GM12878 (cell line): ENCODE results near the gene SLC5A6. TPM values are rescaled to one million over a fixed set of nuclear protein-coding genes. Genes with fewer than 3 reads are reported as not detected.

Source experiments
- ATAC-seq: fragments of 200-7000 bp; cut with Tn5 transposase; 3 replicates; pipeline ENCODE4 v1.9.1; 2020; ENCODE audit warnings: mild to moderate bottlenecking, moderate library complexity
- BruUV-seq: library from RNA; stranded (reverse); fragments of 400-500 nt; replicated peaks from 2 replicates; lab custom pipeline; 2021; lab: Mats Ljungman, UMichigan
- CTCF ChIA-PET: fragments of 300-600 bp; sonication (Branson Sonifier 250); formaldehyde crosslinking; extraction: SDS; loops from one replicate; lab custom pipeline; 2021; ENCODE audit warnings: inconsistent platforms; lab: Yijun Ruan, JAX
- POLR2A ChIA-PET: fragments of 350-600 bp; formaldehyde crosslinking; extraction: SDS; loops from one replicate; lab custom pipeline; 2021; ENCODE audit warnings: inconsistent platforms; lab: Charles Lee
- RAD21 ChIA-PET: fragments of 300-600 bp; sonication (Branson Sonifier 250); formaldehyde crosslinking; loops from one replicate; lab custom pipeline; 2023; ENCODE audit warnings: antibody characterized with exemption; ENCODE audit not compliant: unreplicated experiment; lab: Charles Lee
- SMC1A ChIA-PET: fragments of 300-600 bp; sonication (Branson Sonifier 250); formaldehyde crosslinking; loops from one replicate; lab custom pipeline; 2023; ENCODE audit not compliant: unreplicated experiment, uncharacterized antibody; lab: Charles Lee
- DNase-seq: peaks from one replicate; pipeline ENCODE4 v3.0.0-alpha.2; 2011; ENCODE audit warnings: low read depth, low spot score
- FAIRE-seq: peaks from 3 replicates; lab custom pipeline; 2011; peaks lifted over from hg19 to GRCh38; lab: Jason Lieb, UNC
- H2AFZ ChIP-seq: 2 replicates; pipeline ENCODE4 v1.6.0; 2011; ENCODE audit warnings: low read depth, low read length, control low read depth; ENCODE audit not compliant: control insufficient read depth
- H3K27ac ChIP-seq: 2 replicates; pipeline ENCODE4 v1.5.1; 2011; ENCODE audit warnings: control low read depth; ENCODE audit not compliant: control insufficient read depth, insufficient read depth
- H3K27me3 ChIP-seq, 2 experiments: replicated peaks in 1 of 2; 2 replicates each; pipeline versions ENCODE4 v1.6.0 to v1.6.1; 2011; ENCODE audit warnings: low read length in 1 of 2; ENCODE audit not compliant: control insufficient read depth in 2 of 2, insufficient read depth in 2 of 2
- H3K36me3 ChIP-seq, 2 experiments: 2 replicates each; pipeline ENCODE4 v1.5.1; 2011; ENCODE audit warnings: low read length in 1 of 2; ENCODE audit not compliant: control insufficient read depth in 2 of 2, insufficient read depth in 2 of 2
- H3K4me1 ChIP-seq: 2 replicates; pipeline ENCODE4 v1.6.1; 2011; ENCODE audit warnings: mild to moderate bottlenecking, low read length, moderate library complexity, mixed read lengths; ENCODE audit not compliant: control insufficient read depth, insufficient read depth
- H3K4me2 ChIP-seq: 2 replicates; pipeline ENCODE4 v1.6.0; 2011; ENCODE audit warnings: control low read depth; ENCODE audit not compliant: control insufficient read depth, insufficient read depth
- H3K4me3 ChIP-seq: fragments of 200-600 bp; sonication (generic); 2 replicates; pipeline ENCODE4 v1.5.1; 2016
- H3K79me2 ChIP-seq: 2 replicates; pipeline ENCODE4 v1.6.0; 2011; ENCODE audit warnings: low read length; ENCODE audit not compliant: control insufficient read depth, insufficient read depth
- H3K9ac ChIP-seq: 2 replicates; pipeline ENCODE4 v1.8.0; 2011; ENCODE audit warnings: low read length, control low read depth, mixed read lengths; ENCODE audit not compliant: control insufficient read depth, insufficient read depth
- H3K9me3 ChIP-seq: replicated peaks from 3 replicates; pipeline ENCODE4 v1.5.1; 2011; ENCODE audit warnings: mild to moderate bottlenecking, low read length; ENCODE audit not compliant: control insufficient read depth, insufficient read depth
- H4K20me1 ChIP-seq: 2 replicates; pipeline ENCODE4 v1.6.0; 2011; ENCODE audit not compliant: control insufficient read depth, insufficient read depth
- BACH1 ChIP-seq: fragments of 450-650 bp; IDR thresholded peaks from 2 replicates; pipeline ENCODE4 v1.6.1; 2017; ENCODE audit warnings: mild to moderate bottlenecking, borderline replicate concordance
- EP300 ChIP-seq, 2 experiments: fragments of 150-350 bp in 1 of 2; IDR thresholded peaks; 2 replicates each; pipeline ENCODE4 v1.6.1; 2011 to 2012; ENCODE audit warnings: low read depth in 2 of 2, low read length in 2 of 2, borderline replicate concordance in 1 of 2, improper control_type of control experiment in 1 of 2, inconsistent platforms in 1 of 2; ENCODE audit not compliant: control insufficient read depth in 1 of 2
- HDAC2 ChIP-seq: fragments of 200-600 bp; sonication (generic); IDR thresholded peaks from 2 replicates; pipeline ENCODE4 v1.6.1; 2017
- MEF2B ChIP-seq: fragments of 450-650 bp; IDR thresholded peaks from 2 replicates; pipeline ENCODE4 v1.6.1; 2018; ENCODE audit warnings: mild to moderate bottlenecking, moderate library complexity; ENCODE audit not compliant: partially characterized antibody, poor library complexity, severe bottlenecking
- RAD21 ChIP-seq: IDR thresholded peaks from 2 replicates; pipeline ENCODE4 v1.6.1; 2011; ENCODE audit warnings: mild to moderate bottlenecking, low read depth, low read length, moderate library complexity; ENCODE audit not compliant: insufficient read depth
- RBBP5 ChIP-seq: fragments of 200-600 bp; sonication (generic); conservative IDR thresholded peaks from 2 replicates; pipeline ENCODE4 v1.6.1; 2016
- RCOR1 ChIP-seq: conservative IDR thresholded peaks from 2 replicates; pipeline ENCODE4 v1.6.1; 2012; ENCODE audit warnings: low read depth, low read length, improper control_type of control experiment
- SMAD1 ChIP-seq: fragments of 450-650 bp; IDR thresholded peaks from 2 replicates; pipeline ENCODE4 v1.6.1; 2018; ENCODE audit warnings: mild to moderate bottlenecking, low read depth; ENCODE audit not compliant: partially characterized antibody
- WGBS: methylation state at CpG from one replicate; pipeline ENCODE4 v1.1.6; 2016; ENCODE audit warnings: low lambda C conversion rate; ENCODE audit not compliant: insufficient replicate concordance, insufficient coverage; ENCODE audit errors: missing lambda C conversion rate; 5-methylcytosine and 5-hydroxymethylcytosine counted together
- in situ Hi-C: fragments of 300-500 bp; cut with MboI; formaldehyde crosslinking; loops from 9 replicates; pipeline ENCODE4 v1.14.3; 2018; ENCODE audit warnings: mixed read lengths
- intact Hi-C: fragments of 100-400 bp; cut with micrococcal nuclease; formaldehyde crosslinking; loops from one replicate; pipeline ENCODE4 v1.14.2; 2022; ENCODE audit not compliant: unreplicated experiment
- polyA plus RNA-seq, 11 experiments: library from polyadenylated mRNA; depleted of rRNA in 4 of 11; unstranded in 6 of 11; stranded (reverse) in 5 of 11; fragments of >200 nt; fragmentation: Nextera tagmentation in 4 of 11; fragmentation: Illumina TruSeq in 1 of 11; extraction: Ambion mirVana in 4 of 11; extraction: Trizol in 1 of 11; gene quantifications; 1 replicate in 1 of 11; 2 replicates in 10 of 11; pipeline versions ENCODE4 v1.2.1 to v1.2.3, GENCODE V29; 2011 to 2016; ENCODE audit warnings: inconsistent platforms in 2 of 11, missing spikeins in 2 of 11, low read depth in 1 of 11
- total RNA-seq, 4 experiments: library from RNA; depleted of rRNA in 3 of 4; stranded (reverse); fragments of >200 nt in 3 of 4; fragmentation: Illumina TruSeq in 1 of 4; extraction: Trizol in 1 of 4; gene quantifications; 2 replicates each; pipeline versions ENCODE4 v1.2.1 to v1.2.3, GENCODE V29; 2013 to 2021
- TF ChIP-seq, protein P1 (sequence below): fragments of 450-650 bp; IDR thresholded peaks from 2 replicates; pipeline ENCODE4 v1.6.1; 2017; ENCODE audit warnings: mild to moderate bottlenecking
- TF ChIP-seq, protein P2 (sequence below): IDR thresholded peaks from 2 replicates; pipeline ENCODE4 v1.6.1; 2011; ENCODE audit warnings: borderline replicate concordance, low read depth, mild to moderate bottlenecking, moderate library complexity, mixed read lengths, low read length; ENCODE audit not compliant: insufficient read depth; ENCODE audit errors: extremely low read length
- TF ChIP-seq, protein P3 (sequence below): IDR thresholded peaks from 2 replicates; pipeline ENCODE4 v1.6.1; 2012; ENCODE audit warnings: low read depth, low read length, improper control_type of control experiment
- TF ChIP-seq, protein P4 (sequence below): fragments of 450-650 bp; IDR thresholded peaks from 2 replicates; pipeline ENCODE4 v1.6.1; 2017; ENCODE audit warnings: borderline replicate concordance
- TF ChIP-seq, protein P5 (sequence below), 3 experiments: IDR thresholded peaks in 2 of 3; conservative IDR thresholded peaks in 1 of 3; 2 replicates each; pipeline ENCODE4 v1.5.1; 2011; ENCODE audit warnings: low read depth in 3 of 3, low read length in 3 of 3, mild to moderate bottlenecking in 3 of 3, control low read depth in 2 of 3, moderate library complexity in 2 of 3, inconsistent platforms in 1 of 3, mixed read lengths in 1 of 3; ENCODE audit not compliant: control insufficient read depth in 2 of 3, insufficient read depth in 1 of 3; ENCODE audit errors: extremely low read depth in 1 of 3

Gene SLC5A6
- total and polyA plus RNA-seq, 10 of the 15 experiments (the other 5 are each of a cell fraction or from before 2014, with no cell fraction given), result 13.1 to 101 (median 55.3) TPM

DNA sequence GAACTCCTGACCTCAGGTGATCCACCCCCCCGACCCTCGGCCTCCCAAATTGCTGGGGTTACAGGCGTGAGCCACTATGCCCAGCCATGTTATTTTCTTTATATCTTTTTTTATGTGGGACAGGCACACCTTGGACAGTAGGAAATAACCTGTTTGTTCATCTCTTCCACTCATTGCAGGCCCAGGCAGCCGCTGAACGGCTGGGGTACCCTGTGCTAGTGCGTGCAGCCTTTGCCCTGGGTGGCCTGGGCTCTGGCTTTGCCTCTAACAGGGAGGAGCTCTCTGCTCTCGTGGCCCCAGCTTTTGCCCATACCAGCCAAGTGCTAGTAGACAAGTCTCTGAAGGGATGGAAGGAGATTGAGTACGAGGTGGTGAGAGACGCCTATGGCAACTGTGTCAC, 13.5 kb upstream of the SLC5A6 start (continued):
- TF ChIP-seq SMAD1, result no peak
- no peak for TF ChIP-seq BACH1
- TF ChIP-seq, protein P1, sequence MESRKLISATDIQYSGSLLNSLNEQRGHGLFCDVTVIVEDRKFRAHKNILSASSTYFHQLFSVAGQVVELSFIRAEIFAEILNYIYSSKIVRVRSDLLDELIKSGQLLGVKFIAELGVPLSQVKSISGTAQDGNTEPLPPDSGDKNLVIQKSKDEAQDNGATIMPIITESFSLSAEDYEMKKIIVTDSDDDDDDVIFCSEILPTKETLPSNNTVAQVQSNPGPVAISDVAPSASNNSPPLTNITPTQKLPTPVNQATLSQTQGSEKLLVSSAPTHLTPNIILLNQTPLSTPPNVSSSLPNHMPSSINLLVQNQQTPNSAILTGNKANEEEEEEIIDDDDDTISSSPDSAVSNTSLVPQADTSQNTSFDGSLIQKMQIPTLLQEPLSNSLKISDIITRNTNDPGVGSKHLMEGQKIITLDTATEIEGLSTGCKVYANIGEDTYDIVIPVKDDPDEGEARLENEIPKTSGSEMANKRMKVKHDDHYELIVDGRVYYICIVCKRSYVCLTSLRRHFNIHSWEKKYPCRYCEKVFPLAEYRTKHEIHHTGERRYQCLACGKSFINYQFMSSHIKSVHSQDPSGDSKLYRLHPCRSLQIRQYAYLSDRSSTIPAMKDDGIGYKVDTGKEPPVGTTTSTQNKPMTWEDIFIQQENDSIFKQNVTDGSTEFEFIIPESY, result no peak
- TF ChIP-seq RBBP5, result no peak
- TF ChIP-seq, protein P2, sequence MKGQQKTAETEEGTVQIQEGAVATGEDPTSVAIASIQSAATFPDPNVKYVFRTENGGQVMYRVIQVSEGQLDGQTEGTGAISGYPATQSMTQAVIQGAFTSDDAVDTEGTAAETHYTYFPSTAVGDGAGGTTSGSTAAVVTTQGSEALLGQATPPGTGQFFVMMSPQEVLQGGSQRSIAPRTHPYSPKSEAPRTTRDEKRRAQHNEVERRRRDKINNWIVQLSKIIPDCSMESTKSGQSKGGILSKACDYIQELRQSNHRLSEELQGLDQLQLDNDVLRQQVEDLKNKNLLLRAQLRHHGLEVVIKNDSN, result no peak

DNA sequence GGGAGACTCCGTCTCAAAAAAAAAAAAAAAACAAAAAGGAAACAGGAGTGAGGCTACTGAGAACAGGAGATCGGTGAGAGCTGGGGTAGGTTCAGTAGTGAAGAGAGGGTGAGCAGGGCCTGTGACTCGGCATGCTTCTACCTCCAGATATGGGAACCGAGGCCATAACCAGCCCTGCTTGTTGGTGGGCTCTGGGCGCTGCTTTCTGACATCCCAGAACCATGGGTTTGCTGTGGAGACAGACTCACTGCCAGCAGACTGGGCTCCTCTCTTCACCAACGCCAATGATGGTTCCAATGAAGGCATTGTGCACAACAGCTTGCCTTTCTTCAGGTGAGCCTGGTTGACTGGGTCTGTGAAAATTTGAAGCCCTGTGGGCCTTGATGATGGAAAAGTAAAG, 11.3 kb upstream of the SLC5A6 start:
- H3K9ac ChIP-seq, result no peak overlapping the region
- CTCF ChIA-PET, result no interaction called here
- no peak overlapping the region for H2AFZ ChIP-seq
- BruUV-seq, result no TSS peak
- WGBS, result 97% methylated on average over 5 of the region's 6 CpGs
- H3K27ac ChIP-seq, result no peak overlapping the region
- intact Hi-C loops, result no loop called here
- H3K4me2 ChIP-seq, result no peak overlapping the region
- ATAC-seq, result no peak
- RAD21 ChIA-PET, result no interaction called here
- no peaks in the 10 kb centered on the region for H3K4me1 ChIP-seq
- no peak for FAIRE-seq
- no peaks in the 10 kb centered on the region for H3K9me3 ChIP-seq
- no peaks in the 10 kb centered on the region for H3K27me3 ChIP-seq
- no peak overlapping the region for H3K4me3 ChIP-seq
- TF ChIP-seq, protein P3, sequence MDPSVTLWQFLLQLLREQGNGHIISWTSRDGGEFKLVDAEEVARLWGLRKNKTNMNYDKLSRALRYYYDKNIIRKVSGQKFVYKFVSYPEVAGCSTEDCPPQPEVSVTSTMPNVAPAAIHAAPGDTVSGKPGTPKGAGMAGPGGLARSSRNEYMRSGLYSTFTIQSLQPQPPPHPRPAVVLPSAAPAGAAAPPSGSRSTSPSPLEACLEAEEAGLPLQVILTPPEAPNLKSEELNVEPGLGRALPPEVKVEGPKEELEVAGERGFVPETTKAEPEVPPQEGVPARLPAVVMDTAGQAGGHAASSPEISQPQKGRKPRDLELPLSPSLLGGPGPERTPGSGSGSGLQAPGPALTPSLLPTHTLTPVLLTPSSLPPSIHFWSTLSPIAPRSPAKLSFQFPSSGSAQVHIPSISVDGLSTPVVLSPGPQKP, result no peak
- TF ChIP-seq, protein P4, sequence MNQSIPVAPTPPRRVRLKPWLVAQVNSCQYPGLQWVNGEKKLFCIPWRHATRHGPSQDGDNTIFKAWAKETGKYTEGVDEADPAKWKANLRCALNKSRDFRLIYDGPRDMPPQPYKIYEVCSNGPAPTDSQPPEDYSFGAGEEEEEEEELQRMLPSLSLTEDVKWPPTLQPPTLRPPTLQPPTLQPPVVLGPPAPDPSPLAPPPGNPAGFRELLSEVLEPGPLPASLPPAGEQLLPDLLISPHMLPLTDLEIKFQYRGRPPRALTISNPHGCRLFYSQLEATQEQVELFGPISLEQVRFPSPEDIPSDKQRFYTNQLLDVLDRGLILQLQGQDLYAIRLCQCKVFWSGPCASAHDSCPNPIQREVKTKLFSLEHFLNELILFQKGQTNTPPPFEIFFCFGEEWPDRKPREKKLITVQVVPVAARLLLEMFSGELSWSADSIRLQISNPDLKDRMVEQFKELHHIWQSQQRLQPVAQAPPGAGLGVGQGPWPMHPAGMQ, result no peak
- TF ChIP-seq EP300 (IDR thresholded peaks at IDR 0.05; ENCODE audit: borderline replicate concordance in 1 of 2, control insufficient read depth in 1 of 2, low read depth in 2 of 2, low read length in 2 of 2), result no peak
- TF ChIP-seq, protein P5, sequence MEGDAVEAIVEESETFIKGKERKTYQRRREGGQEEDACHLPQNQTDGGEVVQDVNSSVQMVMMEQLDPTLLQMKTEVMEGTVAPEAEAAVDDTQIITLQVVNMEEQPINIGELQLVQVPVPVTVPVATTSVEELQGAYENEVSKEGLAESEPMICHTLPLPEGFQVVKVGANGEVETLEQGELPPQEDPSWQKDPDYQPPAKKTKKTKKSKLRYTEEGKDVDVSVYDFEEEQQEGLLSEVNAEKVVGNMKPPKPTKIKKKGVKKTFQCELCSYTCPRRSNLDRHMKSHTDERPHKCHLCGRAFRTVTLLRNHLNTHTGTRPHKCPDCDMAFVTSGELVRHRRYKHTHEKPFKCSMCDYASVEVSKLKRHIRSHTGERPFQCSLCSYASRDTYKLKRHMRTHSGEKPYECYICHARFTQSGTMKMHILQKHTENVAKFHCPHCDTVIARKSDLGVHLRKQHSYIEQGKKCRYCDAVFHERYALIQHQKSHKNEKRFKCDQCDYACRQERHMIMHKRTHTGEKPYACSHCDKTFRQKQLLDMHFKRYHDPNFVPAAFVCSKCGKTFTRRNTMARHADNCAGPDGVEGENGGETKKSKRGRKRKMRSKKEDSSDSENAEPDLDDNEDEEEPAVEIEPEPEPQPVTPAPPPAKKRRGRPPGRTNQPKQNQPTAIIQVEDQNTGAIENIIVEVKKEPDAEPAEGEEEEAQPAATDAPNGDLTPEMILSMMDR (IDR thresholded peaks at IDR 0.05 in 2 of 3, conservative IDR thresholded peaks at IDR 0.05 in 1 of 3; ENCODE audit: control insufficient read depth in 2 of 3, extremely low read depth in 1 of 3, insufficient read depth in 1 of 3, low read depth in 3 of 3, low read length in 3 of 3), result no peak
- TF ChIP-seq RCOR1, result no peak
- no peak for TF ChIP-seq HDAC2
- no peak for TF ChIP-seq MEF2B
- TF ChIP-seq, protein P2, result no peak
- TF ChIP-seq RAD21, result no peak
- no peak for DNase-seq
- SMC1A ChIA-PET, result no interaction called here
- in situ Hi-C loops, result no loop called here
- POLR2A ChIA-PET, result no interaction called here
- H3K36me3 ChIP-seq, result peaks cover 26 to 37% of the 10 kb centered on the region in 2 experiments; a peak in 3 of 4 replicates
- no peaks in the 10 kb centered on the region for H4K20me1 ChIP-seq
- H3K79me2 ChIP-seq, result peaks cover 9% of the 10 kb centered on the region
